ENCODE measurements around the gene PRG2. TPM values are rescaled to one million over a fixed set of nuclear protein-coding genes. Genes with fewer than 3 reads are reported as not detected.

Gene PRG2
- total RNA-seq, 1 donor from 2014 or later, result not detected

DNA sequence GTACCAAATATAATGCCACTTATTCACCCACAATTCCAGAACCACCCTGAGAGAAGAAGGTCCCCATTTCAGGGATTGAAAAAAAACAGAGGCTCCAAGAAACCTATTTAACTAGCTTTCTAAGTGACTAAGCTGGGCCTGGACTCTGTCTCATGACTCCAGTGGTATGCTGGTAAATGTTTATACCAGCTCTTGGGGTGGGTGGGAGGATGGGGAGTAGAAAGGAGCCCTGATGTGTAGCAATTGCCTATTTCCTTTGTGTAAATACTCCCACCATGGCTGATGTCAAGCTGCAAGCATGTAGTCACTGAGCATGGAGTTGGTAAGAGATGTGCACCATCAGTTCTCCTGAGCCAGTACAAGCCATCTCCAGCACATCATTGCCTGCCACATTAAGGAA is 12.3 kb downstream of the PRG2 start:
- Mint-ChIP-seq H3K36me3 (ENCODE audit: low read depth) (no peaks in the 10 kb centered on the region), H3K4me3 (ENCODE audit: unreplicated experiment) (no peak overlapping the region), H3K9me3 (ENCODE audit: low read depth) (peaks cover 2% of the 10 kb centered on the region), H3K27ac (ENCODE audit: unreplicated experiment) (no peak overlapping the region), H3K27me3 (ENCODE audit: low read depth) (peaks cover 32% of the 10 kb centered on the region), H3K4me1 (ENCODE audit: low read depth) (no peaks in the 10 kb centered on the region)
- TF ChIP-seq, protein P1, sequence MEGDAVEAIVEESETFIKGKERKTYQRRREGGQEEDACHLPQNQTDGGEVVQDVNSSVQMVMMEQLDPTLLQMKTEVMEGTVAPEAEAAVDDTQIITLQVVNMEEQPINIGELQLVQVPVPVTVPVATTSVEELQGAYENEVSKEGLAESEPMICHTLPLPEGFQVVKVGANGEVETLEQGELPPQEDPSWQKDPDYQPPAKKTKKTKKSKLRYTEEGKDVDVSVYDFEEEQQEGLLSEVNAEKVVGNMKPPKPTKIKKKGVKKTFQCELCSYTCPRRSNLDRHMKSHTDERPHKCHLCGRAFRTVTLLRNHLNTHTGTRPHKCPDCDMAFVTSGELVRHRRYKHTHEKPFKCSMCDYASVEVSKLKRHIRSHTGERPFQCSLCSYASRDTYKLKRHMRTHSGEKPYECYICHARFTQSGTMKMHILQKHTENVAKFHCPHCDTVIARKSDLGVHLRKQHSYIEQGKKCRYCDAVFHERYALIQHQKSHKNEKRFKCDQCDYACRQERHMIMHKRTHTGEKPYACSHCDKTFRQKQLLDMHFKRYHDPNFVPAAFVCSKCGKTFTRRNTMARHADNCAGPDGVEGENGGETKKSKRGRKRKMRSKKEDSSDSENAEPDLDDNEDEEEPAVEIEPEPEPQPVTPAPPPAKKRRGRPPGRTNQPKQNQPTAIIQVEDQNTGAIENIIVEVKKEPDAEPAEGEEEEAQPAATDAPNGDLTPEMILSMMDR (IDR thresholded peaks at IDR 0.05), result no peak
- no peak for DNase-seq (ENCODE audit: low spot score)

DNA sequence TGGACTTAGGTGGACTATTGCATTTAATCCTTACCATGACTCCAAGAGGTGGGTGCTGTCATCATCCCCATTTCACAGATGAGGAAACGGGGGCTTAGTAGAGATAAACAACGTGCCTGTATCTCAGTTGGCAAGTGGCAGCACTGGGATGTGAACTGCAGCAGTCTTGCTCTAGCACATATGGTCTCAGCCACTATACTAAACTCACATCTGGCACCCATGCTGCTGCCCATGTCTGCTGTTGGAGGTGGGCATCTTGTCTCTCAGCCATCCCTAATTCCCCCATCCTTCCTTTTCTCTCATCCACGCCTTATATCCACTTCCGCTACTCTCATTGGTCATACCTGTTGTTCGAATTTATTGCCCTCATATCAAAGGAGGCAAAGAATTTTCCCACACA is 13.3 kb downstream of the PRG2 start:
- DNase-seq (ENCODE audit: low spot score), result no peak
- Mint-ChIP-seq H3K4me1 (ENCODE audit: low read depth) (no peaks in the 10 kb centered on the region), H3K4me3 (ENCODE audit: unreplicated experiment) (no peak overlapping the region), H3K27ac (ENCODE audit: unreplicated experiment) (no peak overlapping the region), H3K36me3 (ENCODE audit: low read depth) (no peaks in the 10 kb centered on the region), H3K9me3 (ENCODE audit: low read depth) (peaks cover 2% of the 10 kb centered on the region), H3K27me3 (ENCODE audit: low read depth) (peaks cover 35% of the 10 kb centered on the region)
- TF ChIP-seq, protein P1 (IDR thresholded peaks at IDR 0.05), result no peak

DNA sequence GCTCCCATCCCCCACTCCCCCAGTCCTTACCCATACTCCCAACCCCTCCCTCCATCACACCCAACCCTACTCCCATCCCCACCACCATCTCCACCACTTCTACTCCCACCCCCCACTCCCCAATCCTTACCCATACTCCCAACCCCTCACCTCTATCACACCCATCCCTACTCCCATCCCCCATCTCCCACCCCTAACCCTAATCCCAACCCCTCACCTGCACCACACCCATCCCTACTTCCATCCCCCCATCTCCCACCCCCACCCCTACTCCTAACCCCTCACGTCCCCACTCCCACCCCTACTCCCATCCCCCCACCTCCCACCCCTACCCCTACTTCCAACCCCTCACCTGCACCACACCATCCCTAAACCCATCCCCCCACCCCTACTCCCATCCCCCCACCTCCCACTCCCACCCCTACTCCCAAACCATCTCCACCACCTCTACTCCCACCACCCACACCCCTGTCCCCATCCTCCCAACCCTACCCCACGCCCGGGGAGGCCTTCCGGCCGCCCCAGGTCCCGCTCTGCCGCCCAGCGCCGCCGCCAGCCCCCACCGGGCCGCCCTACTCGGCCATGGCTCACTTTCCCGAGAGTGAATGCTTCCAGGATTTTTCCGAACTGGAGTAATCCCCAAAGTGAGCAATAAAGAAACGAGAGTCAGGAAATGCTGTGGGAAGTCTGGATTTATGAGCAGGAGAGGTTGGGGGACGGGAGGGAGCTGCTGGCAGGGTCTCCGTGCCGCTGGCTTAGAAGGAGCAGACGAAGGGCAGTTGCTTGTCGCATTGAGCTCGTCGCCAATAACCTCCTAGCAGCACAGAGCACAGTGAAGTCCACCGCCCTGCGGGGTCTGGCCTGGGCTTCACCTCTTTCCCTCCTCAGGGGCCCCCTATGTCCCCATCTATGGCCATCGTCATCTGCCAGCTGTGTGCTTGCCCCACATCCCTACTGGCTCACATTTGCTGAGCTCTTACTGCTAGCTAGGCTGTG is 14.1 kb downstream of the PRG2 start:
- Mint-ChIP-seq H3K4me3 (ENCODE audit: unreplicated experiment) (no peak overlapping the region), H3K27ac (ENCODE audit: unreplicated experiment) (no peak overlapping the region), H3K27me3 (ENCODE audit: low read depth) (peaks cover 37% of the 10 kb centered on the region), H3K9me3 (ENCODE audit: low read depth) (peaks cover 2% of the 10 kb centered on the region), H3K4me1 (ENCODE audit: low read depth) (no peaks in the 10 kb centered on the region), H3K36me3 (ENCODE audit: low read depth) (no peaks in the 10 kb centered on the region)
- DNase-seq (ENCODE audit: low spot score), result no peak
- TF ChIP-seq, protein P1 (IDR thresholded peaks at IDR 0.05), result no peak

DNA sequence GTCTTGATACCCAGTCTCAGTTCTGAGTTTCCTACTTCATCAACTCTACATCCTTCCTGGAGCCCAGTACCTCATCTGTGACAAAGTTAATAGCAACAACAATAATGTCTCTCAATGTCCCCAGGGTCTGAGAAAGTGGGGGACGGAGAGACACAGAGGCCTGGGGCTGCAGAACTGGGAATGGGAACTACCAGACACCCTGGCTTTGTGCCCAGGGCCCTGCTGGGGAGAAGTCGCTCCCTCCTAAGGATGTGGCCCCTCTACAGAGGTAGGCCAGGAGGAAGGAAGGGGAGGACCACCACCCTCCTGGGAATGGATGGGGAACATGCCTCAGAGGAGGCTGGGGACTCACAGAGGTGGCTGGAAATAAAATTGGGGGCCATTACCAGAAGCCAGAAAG is 15.0 kb downstream of the PRG2 start:
- Mint-ChIP-seq H3K4me1 (ENCODE audit: low read depth) (no peaks in the 10 kb centered on the region), H3K4me3 (ENCODE audit: unreplicated experiment) (no peak overlapping the region)

DNA sequence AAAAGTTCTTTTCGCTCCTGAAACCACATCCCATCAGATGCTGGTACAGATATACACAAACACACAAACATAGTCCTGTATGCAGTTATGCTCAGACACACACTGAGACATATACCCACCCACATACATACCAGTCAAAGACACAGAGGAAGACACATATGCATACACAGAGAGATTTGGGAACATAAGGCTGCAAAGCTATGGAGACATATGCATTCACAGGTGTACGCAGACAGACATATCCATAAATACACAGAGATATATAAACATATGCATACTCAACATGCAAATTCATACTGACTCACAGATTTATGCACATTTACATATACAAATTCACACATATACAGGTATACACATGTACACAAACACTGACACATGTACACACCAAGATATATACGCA is 15.5 kb downstream of the PRG2 start:
- Mint-ChIP-seq H3K27ac (ENCODE audit: unreplicated experiment) (no peak overlapping the region), H3K9me3 (ENCODE audit: low read depth) (peaks cover 2% of the 10 kb centered on the region), H3K27me3 (ENCODE audit: low read depth) (peaks cover 34% of the 10 kb centered on the region), H3K4me3 (ENCODE audit: unreplicated experiment) (no peak overlapping the region), H3K36me3 (ENCODE audit: low read depth) (no peaks in the 10 kb centered on the region), H3K4me1 (ENCODE audit: low read depth) (no peaks in the 10 kb centered on the region)
- TF ChIP-seq, protein P1 (IDR thresholded peaks at IDR 0.05), result no peak
- DNase-seq (ENCODE audit: low spot score), result no peak

More for the DNA sequence above, 15.0 kb downstream of the PRG2 start:
- no peaks in the 10 kb centered on the region for H3K36me3 Mint-ChIP-seq (ENCODE audit: low read depth)
- H3K27me3 Mint-ChIP-seq (ENCODE audit: low read depth), result peaks cover 36% of the 10 kb centered on the region
- H3K27ac Mint-ChIP-seq (ENCODE audit: unreplicated experiment), result no peak overlapping the region
- H3K9me3 Mint-ChIP-seq (ENCODE audit: low read depth), result peaks cover 2% of the 10 kb centered on the region
- no peak for DNase-seq (ENCODE audit: low spot score)
- TF ChIP-seq, protein P1 (IDR thresholded peaks at IDR 0.05), result no peak

Measured in chondrocyte (in vitro differentiated cells).